HEK293 (cell line): ENCODE measurements around the gene MGST1.

ENCODE experiments used
- CTCF ChIA-PET: fragments of 350-600 bp; formaldehyde crosslinking; extraction: SDS; loops from one replicate; lab custom pipeline; 2021; ENCODE audit warnings: antibody characterized with exemption; lab: Yijun Ruan, JAX
- POLR2A ChIA-PET: fragments of 300-600 bp; formaldehyde crosslinking; extraction: SDS; loops from one replicate; lab custom pipeline; 2020; ENCODE audit warnings: antibody characterized with exemption, inconsistent platforms; lab: Yijun Ruan, JAX
- H3K27ac ChIP-seq: fragments of 200-500 bp; sonication (Bioruptor generic); 2 replicates; pipeline ENCODE4 v1.5.1; 2014; ENCODE audit warnings: low read depth, low read length, control low read depth, inconsistent platforms; ENCODE audit errors: extremely low read depth
- H3K36me3 ChIP-seq, 2 experiments: fragments of 200-500 bp in 1 of 2; sonication (Bioruptor generic) in 1 of 2; 1 replicate in 1 of 2; 2 replicates in 1 of 2; pipeline ENCODE4 v1.5.1; 2014 to 2017; ENCODE audit warnings: inconsistent platforms in 2 of 2, low read length in 2 of 2; ENCODE audit not compliant: control insufficient read depth in 2 of 2, insufficient read depth in 1 of 2
- H3K4me1 ChIP-seq: fragments of 200-500 bp; sonication (Bioruptor generic); 2 replicates; pipeline ENCODE4 v1.5.1; 2014; ENCODE audit warnings: mild to moderate bottlenecking, low read length, inconsistent platforms; ENCODE audit not compliant: control insufficient read depth, insufficient read depth
- H3K4me3 ChIP-seq: 2 replicates; pipeline ENCODE4 v1.5.1; 2011; ENCODE audit warnings: low read depth, mild to moderate bottlenecking, control low read depth, low read length, moderate library complexity
- H3K9me3 ChIP-seq: fragments of 200-500 bp; sonication (Bioruptor generic); 2 replicates; pipeline ENCODE4 v1.5.1; 2014; ENCODE audit warnings: low read depth, low read length, inconsistent platforms; ENCODE audit not compliant: control insufficient read depth, insufficient read depth
- GLI2 ChIP-seq: fragments of 450-650 bp; formaldehyde crosslinking; IDR thresholded peaks from 2 replicates; pipeline ENCODE4; 2017; ENCODE audit warnings: missing biosample characterization, missing genetic modification characterization, low read depth, borderline replicate concordance
- GLIS1 ChIP-seq: fragments of 450-650 bp; formaldehyde crosslinking; IDR thresholded peaks from 2 replicates; pipeline ENCODE4 v1.5.1; 2016; ENCODE audit warnings: missing biosample characterization, missing genetic modification characterization
- MZF1 ChIP-seq: fragments of 450-650 bp; formaldehyde crosslinking; IDR thresholded peaks from 2 replicates; pipeline ENCODE4 v1.5.1; 2017; ENCODE audit warnings: missing biosample characterization, missing genetic modification characterization, borderline replicate concordance
- RBAK ChIP-seq: fragments of 450-650 bp; formaldehyde crosslinking; IDR thresholded peaks from 2 replicates; pipeline ENCODE4 v1.5.1; 2016; ENCODE audit warnings: missing biosample characterization, missing genetic modification characterization
- SETDB1 ChIP-seq: IDR thresholded peaks from one replicate; pipeline ENCODE4 v1.6.1; 2017; ENCODE audit warnings: mild to moderate bottlenecking, low read length, moderate library complexity, mixed read lengths; ENCODE audit not compliant: insufficient read length
- SP3 ChIP-seq: fragments of 450-650 bp; formaldehyde crosslinking; IDR thresholded peaks from 2 replicates; pipeline ENCODE4 v1.5.1; 2016; ENCODE audit warnings: missing biosample characterization, missing genetic modification characterization
- TRIM28 ChIP-seq: IDR thresholded peaks from 2 replicates; pipeline ENCODE4 v1.6.1; 2011; ENCODE audit warnings: low read length, control low read depth, borderline replicate concordance
- ZBTB26 ChIP-seq: fragments of 450-650 bp; formaldehyde crosslinking; optimal IDR thresholded peaks from 2 replicates; pipeline ENCODE3; 2016; ENCODE audit warnings: missing biosample characterization, mild to moderate bottlenecking, missing genetic modification characterization
- ZBTB48 ChIP-seq: fragments of 450-650 bp; formaldehyde crosslinking; IDR thresholded peaks from 2 replicates; pipeline ENCODE4 v1.5.1; 2016; ENCODE audit warnings: missing biosample characterization, missing genetic modification characterization
- ZNF140 ChIP-seq: fragments of 450-650 bp; formaldehyde crosslinking; IDR thresholded peaks from 2 replicates; pipeline ENCODE4 v1.5.1; 2016; ENCODE audit warnings: missing biosample characterization, missing genetic modification characterization
- ZNF214 ChIP-seq: fragments of 450-650 bp; formaldehyde crosslinking; IDR thresholded peaks from 2 replicates; pipeline ENCODE4 v1.5.1; 2017; ENCODE audit warnings: missing biosample characterization, mild to moderate bottlenecking, missing genetic modification characterization, borderline replicate concordance
- ZNF26 ChIP-seq: fragments of 450-650 bp; formaldehyde crosslinking; IDR thresholded peaks from 2 replicates; pipeline ENCODE4 v1.5.1; 2016; ENCODE audit warnings: missing biosample characterization, missing genetic modification characterization
- ZNF433 ChIP-seq: fragments of 450-650 bp; formaldehyde crosslinking; IDR thresholded peaks from 2 replicates; pipeline ENCODE4 v1.5.1; 2016; ENCODE audit warnings: missing biosample characterization, missing genetic modification characterization, low read depth
- ZNF600 ChIP-seq: fragments of 450-650 bp; formaldehyde crosslinking; IDR thresholded peaks from 2 replicates; pipeline ENCODE4 v1.5.1; 2016; ENCODE audit warnings: missing biosample characterization, missing genetic modification characterization
- ZNF623 ChIP-seq: fragments of 450-650 bp; formaldehyde crosslinking; IDR thresholded peaks from 2 replicates; pipeline ENCODE4 v1.5.1; 2016; ENCODE audit warnings: missing biosample characterization, missing genetic modification characterization
- ZNF629 ChIP-seq: fragments of 450-650 bp; formaldehyde crosslinking; IDR thresholded peaks from 2 replicates; pipeline ENCODE4 v1.5.1; 2017; ENCODE audit warnings: missing biosample characterization, missing genetic modification characterization
- ZNF76 ChIP-seq: fragments of 450-650 bp; formaldehyde crosslinking; IDR thresholded peaks from 2 replicates; pipeline ENCODE4; 2016; ENCODE audit warnings: low read depth, missing biosample characterization, missing genetic modification characterization, borderline replicate concordance

Gene MGST1

GRCh38 chr12:16310934-16311333 lies 36.5 kb upstream of the MGST1 start:
- CTCF ChIA-PET: no interaction called here
- TF ChIP-seq ZNF433 (tag by site-specific recombination): no peak
- TF ChIP-seq ZNF214 (tag by site-specific recombination): no peak
- TF ChIP-seq ZBTB26 (tag by site-specific recombination): no peak
- no peak for TF ChIP-seq RBAK (tag by site-specific recombination)
- no peak for TF ChIP-seq GLIS1 (tag by site-specific recombination)
- no peak for TF ChIP-seq ZBTB48 (tag by site-specific recombination)
- TF ChIP-seq ZNF76: no peak
- Histone ChIP-seq H3K27ac (no peak overlapping the region), H3K4me3 (no peak overlapping the region), H3K36me3 (no peaks in the 10 kb centered on the region), H3K4me1 (no peaks in the 10 kb centered on the region), H3K9me3 (no peaks in the 10 kb centered on the region)
- POLR2A ChIA-PET: no interaction called here

GRCh38 chr12:16323010-16323409 lies 24.4 kb upstream of the MGST1 start:
- Histone ChIP-seq H3K4me3 (no peak overlapping the region), H3K36me3 (no peaks in the 10 kb centered on the region)
- ChIA-PET POLR2A (no interaction called here), CTCF (interaction anchor here (0.7 kb wide), 1 partner anchor 24 kb away, joined by 3 read pairs; the partner anchor contains the start of gene MGST1)
- TF ChIP-seq ZNF623 (tag by site-specific recombination) (no peak), SETDB1 (no peak), ZNF629 (no peak), ZNF26 (tag by site-specific recombination) (no peak), MZF1 (no peak)
- TF ChIP-seq, all 188 proteins: peak for 0
- H3K4me1 ChIP-seq: no peaks in the 10 kb centered on the region
- no peak overlapping the region for H3K27ac ChIP-seq
- H3K9me3 ChIP-seq: no peaks in the 10 kb centered on the region

- CTCF ChIA-PET: no interaction called here
- POLR2A ChIA-PET: no interaction called here
- Histone ChIP-seq H3K27ac (no peak overlapping the region), H3K4me1 (no peaks in the 10 kb centered on the region), H3K9me3 (no peaks in the 10 kb centered on the region), H3K4me3 (no peak overlapping the region), H3K36me3 (no peaks in the 10 kb centered on the region)
- no peak for TF ChIP-seq ZNF600
- TF ChIP-seq GLI2 (tag by site-specific recombination): no peak
- no peak for TF ChIP-seq ZBTB26 (tag by site-specific recombination)
- TF ChIP-seq TRIM28: no peak
- TF ChIP-seq ZNF140: no peak
- TF ChIP-seq SP3 (tag by site-specific recombination): no peak
- TF ChIP-seq, all 188 proteins: peak for 0
Observed at GRCh38 chr12:16323638-16324037, 23.8 kb upstream of the MGST1 start.
